ENCODE results near the gene PRLR.

GRCh38 chr5:35038891-35039290 is 191.4 kb downstream of the PRLR start:
- TF ChIP-seq, protein P1, sequence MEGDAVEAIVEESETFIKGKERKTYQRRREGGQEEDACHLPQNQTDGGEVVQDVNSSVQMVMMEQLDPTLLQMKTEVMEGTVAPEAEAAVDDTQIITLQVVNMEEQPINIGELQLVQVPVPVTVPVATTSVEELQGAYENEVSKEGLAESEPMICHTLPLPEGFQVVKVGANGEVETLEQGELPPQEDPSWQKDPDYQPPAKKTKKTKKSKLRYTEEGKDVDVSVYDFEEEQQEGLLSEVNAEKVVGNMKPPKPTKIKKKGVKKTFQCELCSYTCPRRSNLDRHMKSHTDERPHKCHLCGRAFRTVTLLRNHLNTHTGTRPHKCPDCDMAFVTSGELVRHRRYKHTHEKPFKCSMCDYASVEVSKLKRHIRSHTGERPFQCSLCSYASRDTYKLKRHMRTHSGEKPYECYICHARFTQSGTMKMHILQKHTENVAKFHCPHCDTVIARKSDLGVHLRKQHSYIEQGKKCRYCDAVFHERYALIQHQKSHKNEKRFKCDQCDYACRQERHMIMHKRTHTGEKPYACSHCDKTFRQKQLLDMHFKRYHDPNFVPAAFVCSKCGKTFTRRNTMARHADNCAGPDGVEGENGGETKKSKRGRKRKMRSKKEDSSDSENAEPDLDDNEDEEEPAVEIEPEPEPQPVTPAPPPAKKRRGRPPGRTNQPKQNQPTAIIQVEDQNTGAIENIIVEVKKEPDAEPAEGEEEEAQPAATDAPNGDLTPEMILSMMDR (IDR thresholded peaks at IDR 0.05) = no peak
- no peak for TF ChIP-seq POLR2A (IDR thresholded peaks at IDR 0.05)

Measured in uterus (tissue), 2 donors.